Kidney (tissue), 14 donors: ENCODE measurements around the gene RHEX. TPM values are rescaled to one million over a fixed set of nuclear protein-coding genes. Genes with fewer than 3 reads are reported as not detected.
"Not testable (repeated sequence)": the region's sequence is repeated elsewhere in the genome, so short reads cannot be mapped to it uniquely, and the experiment has no call there.

Experiments used
- DNase-seq, 5 donors: peaks; one replicate each; pipeline ENCODE4 v3.0.0-alpha.2; 2013 to 2020
- FAIRE-seq: peaks from 2 replicates; lab custom pipeline; 2012; peaks lifted over from hg19 to GRCh38; lab: Jason Lieb, UNC
- H3K27ac ChIP-seq, 2 donors: one replicate each; pipeline ENCODE4 v1.7.0; 2013; ENCODE audit warnings: low read depth in 2 of 2, low read length in 2 of 2, inconsistent platforms in 1 of 2
- H3K27me3 ChIP-seq: one replicate; pipeline ENCODE4 v1.7.1; 2013; ENCODE audit warnings: low read length, inconsistent platforms; ENCODE audit not compliant: control insufficient read depth, insufficient read depth
- H3K36me3 ChIP-seq, 3 donors: one replicate each; pipeline versions ENCODE4 v1.7.0 to v1.7.1; 2013; ENCODE audit warnings: low read length in 3 of 3, control low read depth in 1 of 3, inconsistent platforms in 1 of 3; ENCODE audit not compliant: insufficient read depth in 3 of 3, control insufficient read depth in 2 of 3
- H3K4me1 ChIP-seq, 3 donors: one replicate each; pipeline versions ENCODE4 v1.7.0 to v1.7.1; 2013; ENCODE audit warnings: low read length in 3 of 3, inconsistent platforms in 1 of 3, low read depth in 1 of 3; ENCODE audit not compliant: control insufficient read depth in 2 of 3, insufficient read depth in 2 of 3
- H3K4me3 ChIP-seq, 3 donors: one replicate each; pipeline versions ENCODE4 v1.7.0 to v1.8.1; 2013; ENCODE audit warnings: low read length in 3 of 3, control low read depth in 1 of 3, inconsistent platforms in 1 of 3
- H3K9ac ChIP-seq, 3 donors: one replicate each; pipeline versions ENCODE4 v1.7.0 to v1.7.1; 2013; ENCODE audit warnings: low read length in 3 of 3, control low read depth in 1 of 3, inconsistent platforms in 1 of 3
- H3K9me3 ChIP-seq, 3 donors: one replicate each; pipeline versions ENCODE4 v1.7.0 to v1.7.1; 2013; ENCODE audit warnings: low read length in 3 of 3, control low read depth in 1 of 3, inconsistent platforms in 1 of 3; ENCODE audit not compliant: control insufficient read depth in 2 of 3, insufficient read depth in 1 of 3
- CTCF ChIP-seq: IDR thresholded peaks from 3 replicates; pipeline ENCODE4 v1.5.1; 2012; ENCODE audit warnings: mild to moderate bottlenecking, moderate library complexity, borderline replicate concordance; ENCODE audit not compliant: insufficient read depth; ENCODE audit errors: extremely low read depth
- intact Hi-C: fragments of 100-400 bp; cut with DNase I; formaldehyde crosslinking; loops from one replicate; pipeline ENCODE4 v1.11.1; 2022
- polyA plus RNA-seq: library from polyadenylated mRNA; stranded (reverse); fragments of 350-450 nt; fragmentation: Illumina TruSeq; extraction: RNeasy Lipid Tissue Mini Kit (QIAGEN cat#74804); gene quantifications from one replicate; pipeline ENCODE4 v1.2.3, GENCODE V29; 2014; ENCODE audit warnings: low read depth, low replicate concordance; ENCODE audit not compliant: insufficient read depth
- total RNA-seq: library from RNA; stranded (reverse); fragmentation: NEBNext Ultra II Directional; extraction: Animal tissue kit (Norgen Biotek cat#: 25700); gene quantifications from one replicate; pipeline ENCODE4 v1.2.1, GENCODE V29; 2021
- donor health status: control.
- donor health status: control.
- donor health status: control.
- donor health status: control.
- donor health status: control.
- donor health status: DM: yes; HTN: yes; CAD: no.
- donor health status: Normal renal cell carcinoma (clear cell type).

The RHEX gene
- total and polyA plus RNA-seq, 2 donors from 2014 or later, result 10.2 to 39.5 TPM

- Histone ChIP-seq H3K27ac (no peak overlapping the region), H3K27me3 (no peaks in the 10 kb centered on the region), H3K4me1 (peaks cover 0 to 6% (median 0%) of the 10 kb centered on the region in 3 donors), H3K9me3 (no peaks in the 10 kb centered on the region), H3K36me3 (peaks cover 0 to 2% (median 0%) of the 10 kb centered on the region in 3 donors), H3K9ac (no peak overlapping the region), H3K4me3 (no peak overlapping the region)
- no peak for TF ChIP-seq CTCF
- DNase-seq, result no peak
- no peak for FAIRE-seq
- intact Hi-C loops, result no loop called here
Measured at GRCh38 chr1:206059355-206059915, 6.5 kb downstream of the RHEX start.

DNA sequence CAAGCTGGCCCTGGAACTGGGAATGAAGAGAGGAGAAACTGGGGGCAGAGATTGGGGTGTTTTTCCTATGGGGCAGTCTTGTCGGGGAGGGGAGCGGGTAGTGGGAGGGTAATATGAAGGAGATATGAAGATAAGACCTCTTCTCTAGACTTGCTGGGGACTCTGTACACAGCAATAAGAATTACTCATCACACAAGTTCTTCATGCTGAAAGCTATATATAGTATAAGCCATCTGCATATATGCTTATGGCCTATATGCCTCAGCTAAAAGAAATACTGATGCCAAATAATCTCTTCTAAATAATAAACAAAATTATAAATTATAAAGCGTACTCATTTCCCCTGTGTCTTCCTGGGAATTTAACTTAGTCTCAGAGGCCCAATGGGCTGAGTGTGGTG, 7.9 kb downstream of the RHEX start:
- FAIRE-seq (no peak), DNase-seq (no peak)
- peaks cover 0 to 6% (median 0%) of the 10 kb centered on the region in 3 donors for H3K4me1 ChIP-seq
- no peak overlapping the region for H3K27ac ChIP-seq
- H3K36me3 ChIP-seq, result peaks cover 0 to 2% (median 0%) of the 10 kb centered on the region in 3 donors
- no peaks in the 10 kb centered on the region for H3K27me3 ChIP-seq
- intact Hi-C loops, result no loop called here
- H3K4me3 ChIP-seq, result no peak overlapping the region
- no peaks in the 10 kb centered on the region for H3K9me3 ChIP-seq
- TF ChIP-seq CTCF, result no peak
- H3K9ac ChIP-seq, result no peak overlapping the region

DNA sequence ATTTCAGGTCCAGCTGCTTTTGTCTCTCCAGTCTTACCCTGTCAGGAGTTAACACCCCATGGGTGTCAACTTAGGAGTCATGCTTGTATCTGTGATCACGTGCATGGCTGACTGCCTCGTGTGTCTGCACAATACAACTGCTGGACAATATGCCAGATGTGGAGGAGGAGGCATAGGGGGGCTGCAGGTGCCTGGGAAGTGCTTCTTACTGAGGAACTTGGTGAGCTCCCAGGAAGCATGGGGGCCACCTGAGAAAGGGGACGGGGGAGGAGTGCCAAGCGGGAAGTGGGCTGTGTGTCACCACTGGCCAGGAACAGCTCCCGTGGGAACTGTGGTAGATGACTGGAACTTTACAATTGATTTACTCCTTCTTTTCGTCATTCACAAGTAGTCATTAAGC, 9.5 kb downstream of the RHEX start:
- peaks cover 0 to 2% (median 0%) of the 10 kb centered on the region in 3 donors for H3K36me3 ChIP-seq
- FAIRE-seq, result no peak
- no peaks in the 10 kb centered on the region for H3K9me3 ChIP-seq
- no peak overlapping the region for H3K9ac ChIP-seq
- no peak for DNase-seq
- no peak for TF ChIP-seq CTCF
- intact Hi-C loops, result no loop called here
- H3K27ac ChIP-seq, result no peak overlapping the region
- H3K4me3 ChIP-seq, result no peak overlapping the region
- no peaks in the 10 kb centered on the region for H3K27me3 ChIP-seq
- peaks cover 0 to 6% (median 0%) of the 10 kb centered on the region in 3 donors for H3K4me1 ChIP-seq

- not testable (repeated sequence) for H3K9me3 ChIP-seq, FAIRE-seq
Measured at GRCh38 chr1:206064001-206064400, 11.0 kb downstream of the RHEX start.

DNA sequence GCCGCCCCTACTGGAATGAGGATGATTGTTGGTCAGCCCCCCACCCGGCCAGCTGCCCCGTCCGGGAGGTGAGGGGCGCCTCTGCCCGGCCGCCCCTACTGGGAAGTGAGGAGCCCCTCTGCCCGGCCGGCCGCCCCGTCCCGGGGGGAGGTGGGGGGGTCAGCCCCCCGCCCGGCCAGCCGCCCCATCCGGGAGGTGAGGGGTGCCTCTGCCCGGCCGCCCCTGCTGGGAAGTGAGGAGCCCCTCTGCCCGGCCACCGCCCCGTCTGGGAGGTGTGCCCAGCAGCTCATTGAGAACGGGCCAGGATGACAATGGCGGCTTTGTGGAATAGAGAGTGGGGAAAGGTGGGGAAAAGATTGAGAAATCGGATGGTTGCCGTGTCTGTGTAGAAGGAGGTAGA, 11.5 kb downstream of the RHEX start:
- H3K27ac ChIP-seq, H3K27me3 ChIP-seq, H3K4me1 ChIP-seq, FAIRE-seq, intact Hi-C loops, H3K9me3 ChIP-seq, H3K4me3 ChIP-seq, DNase-seq, H3K9ac ChIP-seq, H3K36me3 ChIP-seq: not testable (repeated sequence)

More at GRCh38 chr1:206064001-206064400, 11.0 kb downstream of the RHEX start:
- H3K27ac ChIP-seq, H3K4me1 ChIP-seq, H3K4me3 ChIP-seq, H3K27me3 ChIP-seq, H3K36me3 ChIP-seq, DNase-seq, H3K9ac ChIP-seq, intact Hi-C loops: not testable (repeated sequence)
